Activated CD4-positive, alpha-beta T cell treated with anti-CD3 and anti-CD28 coated beads, Interleukin-2, amount 50 U/mL, for 4 hours (primary cell): ENCODE data around the gene CISH.

ENCODE experiments used
- DNase-seq, 2 experiments: peaks; one replicate each; pipeline ENCODE4 v3.0.0-alpha.2; 2020

The CISH gene

GRCh38 chr3:50611464-50612233, at the start of gene CISH:
TSS of gene CISH (minus strand) at chr3:50611774. CDS start at chr3:50611650, 124 bp downstream.
- DNase-seq = peak; percentile 98

GRCh38 chr3:50660386-50660785, 48.8 kb upstream of the CISH start:
- DNase-seq = no peak

GRCh38 chr3:50658831-50659230, 47.3 kb upstream of the CISH start:
- no peak for DNase-seq

GRCh38 chr3:50658416-50658815, 46.8 kb upstream of the CISH start:
- no peak for DNase-seq

- no peak for DNase-seq
Measured at GRCh38 chr3:50657816-50658215, 46.2 kb upstream of the CISH start.

GRCh38 chr3:50657407-50657806, 45.8 kb upstream of the CISH start:
- DNase-seq = no peak

- DNase-seq = no peak
Measured at GRCh38 chr3:50656417-50657195, 45.0 kb upstream of the CISH start.

- DNase-seq = peak; percentile 20 to 30
Measured at GRCh38 chr3:50655009-50655830, 43.6 kb upstream of the CISH start.

- no peak for DNase-seq
Measured at GRCh38 chr3:50653937-50654595, 42.5 kb upstream of the CISH start.

GRCh38 chr3:50652709-50653108, 41.1 kb upstream of the CISH start:
- peak; percentile 52 to 56 for DNase-seq

GRCh38 chr3:50651920-50652529, 40.5 kb upstream of the CISH start:
- no peak for DNase-seq

GRCh38 chr3:50651445-50651844, 39.9 kb upstream of the CISH start:
- DNase-seq = no peak

- DNase-seq = no peak
Measured at GRCh38 chr3:50650018-50650417, 38.4 kb upstream of the CISH start.

- no peak for DNase-seq
Measured at GRCh38 chr3:50649451-50649931, 37.9 kb upstream of the CISH start.

GRCh38 chr3:50648944-50649343, 37.4 kb upstream of the CISH start:
- DNase-seq = no peak

- no peak for DNase-seq
Measured at GRCh38 chr3:50648313-50648712, 36.7 kb upstream of the CISH start.

- no peak for DNase-seq
Measured at GRCh38 chr3:50645378-50645777, 33.8 kb upstream of the CISH start.

- DNase-seq = no peak
Measured at GRCh38 chr3:50644561-50644960, 33.0 kb upstream of the CISH start.

GRCh38 chr3:50642382-50642781, 30.8 kb upstream of the CISH start:
- no peak for DNase-seq

GRCh38 chr3:50639055-50639494, 27.5 kb upstream of the CISH start:
- DNase-seq = no peak

GRCh38 chr3:50637945-50638344, 26.4 kb upstream of the CISH start:
- DNase-seq = no peak

GRCh38 chr3:50637011-50637410, 25.4 kb upstream of the CISH start:
- DNase-seq = no peak
